ENCODE results near the gene MALSU1.
"Not testable (repeated sequence)": the region's sequence is repeated elsewhere in the genome, so short reads cannot be mapped to it uniquely, and the experiment has no call there.

The MALSU1 gene

GRCh38 chr7:23285657-23286646, 13.2 kb upstream of the MALSU1 start:
- no peak overlapping the region for H3K27ac ChIP-seq
- DNase-seq (ENCODE audit: low read depth, low spot score): no peak

- H3K27ac ChIP-seq: no peak overlapping the region
- no peak for DNase-seq (ENCODE audit: low read depth, low spot score)
Observed at GRCh38 chr7:23287612-23288011, 11.5 kb upstream of the MALSU1 start.

DNA sequence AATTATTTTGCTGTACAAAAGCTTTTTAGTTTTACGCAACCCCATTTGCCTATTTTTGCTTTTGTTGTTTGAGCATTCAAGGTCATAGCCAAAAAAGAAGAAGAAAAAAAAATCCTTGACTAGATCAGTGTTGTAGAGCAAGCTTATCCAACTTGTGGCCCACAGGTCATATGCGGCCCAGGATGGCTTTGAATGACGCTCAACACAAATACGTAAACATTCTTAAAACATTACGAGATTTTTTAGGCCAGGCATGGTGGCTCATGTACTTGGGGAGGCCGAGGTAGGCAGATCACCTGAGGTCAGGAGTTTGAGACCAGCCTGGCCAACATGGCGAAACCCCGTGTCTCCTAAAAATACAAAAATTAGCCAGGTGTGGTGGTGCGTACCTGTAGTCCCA, 8.1 kb upstream of the MALSU1 start:
- no peak overlapping the region for H3K27ac ChIP-seq
- DNase-seq (ENCODE audit: low read depth, low spot score): no peak

- no peak overlapping the region for H3K27ac ChIP-seq
- no peak for DNase-seq (ENCODE audit: low read depth, low spot score)
Observed at GRCh38 chr7:23291957-23292560, 7.1 kb upstream of the MALSU1 start.

DNA sequence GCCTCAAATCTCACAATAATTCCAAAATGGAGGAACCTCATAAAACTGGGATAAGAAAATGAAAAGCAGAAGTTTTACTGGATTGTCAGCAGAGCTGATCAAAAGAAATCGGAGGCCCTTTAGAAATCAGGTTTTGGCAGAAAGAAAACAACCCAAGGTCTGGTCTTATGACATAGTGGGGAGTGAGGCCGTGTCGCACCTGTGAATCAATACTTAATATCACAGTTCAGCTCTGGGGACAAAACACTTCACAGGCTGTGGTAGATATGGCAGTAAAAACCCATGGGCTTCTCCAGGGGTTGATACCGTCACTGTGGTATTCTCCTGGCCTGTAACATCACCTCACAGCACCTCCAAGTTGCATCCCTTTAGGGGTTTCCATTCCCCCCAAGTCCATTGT, 6.5 kb upstream of the MALSU1 start:
- H3K27ac ChIP-seq: no peak overlapping the region
- no peak for DNase-seq (ENCODE audit: low read depth, low spot score)

DNA sequence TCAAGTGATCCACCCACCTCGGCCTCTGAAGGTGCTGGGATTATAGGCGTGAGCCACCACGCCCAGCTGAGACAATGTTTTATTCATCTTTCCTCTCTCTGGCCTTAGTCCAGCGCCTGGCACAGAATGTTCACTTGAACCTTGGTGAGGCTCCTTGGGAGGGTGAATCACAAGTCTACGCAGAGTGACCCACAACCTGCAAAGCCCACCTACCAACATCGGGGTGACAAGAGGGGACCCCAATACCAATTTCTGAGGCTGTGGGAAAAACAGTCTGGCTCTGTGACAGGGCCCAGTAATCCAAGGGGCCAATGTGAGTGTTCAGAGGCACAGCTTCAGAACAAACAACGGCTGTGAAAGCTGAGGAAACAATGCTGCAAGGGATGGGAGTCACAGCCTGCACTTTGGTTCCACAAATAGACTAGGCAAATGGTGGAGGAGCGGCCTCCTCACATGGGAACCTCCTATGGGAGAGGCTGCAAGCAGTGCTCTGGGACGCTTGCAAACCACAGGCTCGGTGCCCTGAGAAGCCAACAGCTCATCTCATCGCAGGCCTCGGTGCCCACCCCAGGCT, 5.6 kb upstream of the MALSU1 start:
- peak overlapping the region; percentile 3 for H3K27ac ChIP-seq
- DNase-seq (ENCODE audit: low read depth, low spot score): no peak

- no peak for DNase-seq (ENCODE audit: low read depth, low spot score)
Observed at GRCh38 chr7:23294549-23295400, 4.4 kb upstream of the MALSU1 start.

DNA sequence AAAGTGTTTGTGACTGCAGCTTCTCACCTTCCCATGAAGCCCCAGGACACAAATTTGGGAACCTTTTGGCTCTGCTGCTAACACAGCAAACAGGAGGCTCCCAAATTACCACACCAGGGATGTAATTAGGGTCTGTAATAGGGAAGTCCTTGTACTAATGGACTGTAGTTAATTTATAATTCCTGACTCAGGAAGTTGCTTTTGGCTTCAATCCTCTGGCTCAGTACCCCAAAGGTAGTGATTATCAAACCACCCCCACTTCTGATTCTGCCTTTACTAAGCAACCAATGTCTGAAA, 3.8 kb upstream of the MALSU1 start:
- DNase-seq (ENCODE audit: low read depth, low spot score): no peak
- H3K27ac ChIP-seq: no peak overlapping the region

More at GRCh38 chr7:23294549-23295400, 4.4 kb upstream of the MALSU1 start:
- no peak overlapping the region for H3K27ac ChIP-seq

DNA sequence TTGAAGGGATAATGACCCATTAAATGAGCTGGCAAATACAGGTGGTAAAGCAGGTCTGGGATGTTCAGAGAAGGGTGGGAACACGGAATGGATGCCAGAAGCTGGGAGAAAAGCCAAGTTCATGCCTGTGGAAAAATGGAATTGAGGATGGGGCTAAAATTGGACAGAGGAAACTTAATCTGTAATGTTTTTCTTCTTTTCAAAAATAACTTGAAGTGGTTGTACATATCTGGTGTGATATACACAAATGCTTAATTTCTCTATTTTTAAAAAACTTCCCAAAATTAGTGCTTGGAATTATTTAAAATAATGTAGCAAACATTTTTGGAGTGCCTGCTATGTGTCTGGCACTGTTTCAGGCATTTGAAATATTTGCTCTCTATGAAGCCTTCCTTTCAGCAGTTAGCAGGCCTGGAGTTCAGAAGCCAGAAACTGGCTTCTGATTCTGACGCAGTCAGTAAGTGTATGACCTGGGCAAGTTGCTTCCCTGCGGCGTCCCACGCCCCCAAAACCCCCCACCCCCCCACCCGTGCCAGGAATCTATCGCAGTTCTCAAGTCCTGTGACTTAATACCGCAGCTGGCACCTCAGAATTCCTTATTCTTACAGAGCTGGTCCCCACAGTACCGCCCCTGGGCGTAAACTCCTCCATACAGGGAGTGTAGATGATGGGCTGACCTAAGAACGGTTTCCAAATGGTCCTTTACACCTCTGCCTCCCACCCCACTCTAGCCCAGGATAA, 828 bp upstream of the MALSU1 start:
- no peak for DNase-seq (ENCODE audit: low read depth, low spot score)
- peak overlapping the region; percentile 49 for H3K27ac ChIP-seq

DNA sequence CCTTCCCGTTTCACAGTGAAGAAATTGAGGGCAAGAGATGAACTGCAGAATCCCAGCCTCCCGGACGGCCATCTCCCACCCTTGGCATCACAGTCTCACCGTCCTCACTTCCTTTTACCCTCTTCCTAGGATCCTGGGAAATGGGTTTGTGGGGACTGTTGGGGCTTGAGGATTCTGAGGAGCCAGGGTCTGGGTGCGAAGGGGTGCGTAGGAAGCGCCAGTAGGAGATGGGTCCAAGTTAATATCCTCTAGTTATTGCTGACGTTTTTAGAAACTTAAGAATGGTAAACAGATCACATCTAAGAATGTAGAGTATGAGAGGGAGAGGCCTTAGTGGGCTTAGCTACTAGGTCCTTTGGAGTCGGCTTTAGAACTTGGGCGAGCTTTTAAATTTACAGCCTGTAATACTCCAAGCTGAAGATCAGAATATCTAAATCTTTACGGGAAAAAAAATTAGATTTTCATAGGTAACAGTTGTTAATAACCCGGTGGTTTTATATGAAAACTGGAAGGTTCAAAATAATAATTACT, 696 bp downstream of the MALSU1 start:
- no peak for DNase-seq (ENCODE audit: low read depth, low spot score)
- H3K27ac ChIP-seq: peak overlapping the region; percentile 49

- DNase-seq (ENCODE audit: low read depth, low spot score): no peak
- no peak overlapping the region for H3K27ac ChIP-seq
Observed at GRCh38 chr7:23306936-23307521, 7.9 kb downstream of the MALSU1 start.

DNA sequence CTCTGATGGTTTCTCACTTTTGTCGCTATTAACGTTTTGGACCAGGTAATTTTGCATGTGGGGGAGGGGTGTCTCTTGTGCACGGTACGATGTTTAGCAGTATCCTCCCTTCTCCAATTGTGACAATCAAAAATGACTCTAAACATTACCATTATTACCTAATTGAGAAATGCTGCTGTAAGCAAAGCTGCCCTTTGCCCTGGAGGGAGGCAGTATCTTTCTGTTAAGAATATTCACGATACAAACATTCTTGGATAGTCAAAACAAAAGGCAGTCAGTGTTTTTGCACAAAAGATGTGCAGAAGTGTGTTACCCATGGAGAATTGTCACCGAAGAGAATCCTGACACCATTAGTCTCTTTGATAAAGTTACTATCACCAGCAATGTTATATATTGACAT, 9.6 kb downstream of the MALSU1 start:
- no peak overlapping the region for H3K27ac ChIP-seq
- no peak for DNase-seq (ENCODE audit: low read depth, low spot score)

DNA sequence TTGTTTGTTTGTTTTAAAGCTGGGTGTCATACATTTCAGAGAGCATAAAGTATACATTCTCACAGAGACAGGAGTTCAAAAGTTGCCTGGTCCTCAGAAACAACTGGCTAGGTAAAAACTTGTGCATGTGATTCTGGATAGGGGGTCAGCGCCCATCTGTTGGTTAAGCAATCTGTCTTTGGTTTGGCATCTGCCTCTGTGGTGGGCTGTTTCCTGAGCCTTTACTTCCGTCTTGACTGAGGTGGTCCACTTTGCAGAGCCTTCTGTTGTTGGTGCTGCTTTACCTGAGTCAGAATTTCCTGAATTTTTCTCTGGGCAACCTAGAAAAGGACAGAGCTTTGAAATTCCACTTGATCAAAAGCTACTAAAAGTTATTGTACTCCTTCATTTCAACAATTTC, 13.0 kb downstream of the MALSU1 start:
- not testable (repeated sequence) for H3K27ac ChIP-seq; DNase-seq (ENCODE audit: low read depth, low spot score)

DNA sequence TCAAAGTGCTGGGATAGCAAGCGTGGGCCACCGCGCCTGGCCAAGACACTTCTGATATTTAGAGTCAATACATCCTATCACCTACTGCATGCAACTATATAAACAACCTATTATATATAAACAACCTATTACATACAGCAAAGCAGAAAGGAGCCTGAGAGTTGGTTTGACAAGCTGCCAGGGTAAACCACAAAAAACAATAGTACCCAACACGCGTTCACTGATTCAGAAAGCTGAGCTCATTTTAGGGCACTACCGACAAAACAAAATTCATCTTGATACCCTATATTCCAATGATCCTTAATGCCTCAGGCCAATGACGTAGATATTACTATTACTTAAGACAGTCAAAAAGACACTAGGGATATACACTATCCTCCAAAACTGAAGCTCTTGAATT, 16.2 kb downstream of the MALSU1 start:
- no peak overlapping the region for H3K27ac ChIP-seq
- peak; percentile 29 for DNase-seq (ENCODE audit: low read depth, low spot score)

DNA sequence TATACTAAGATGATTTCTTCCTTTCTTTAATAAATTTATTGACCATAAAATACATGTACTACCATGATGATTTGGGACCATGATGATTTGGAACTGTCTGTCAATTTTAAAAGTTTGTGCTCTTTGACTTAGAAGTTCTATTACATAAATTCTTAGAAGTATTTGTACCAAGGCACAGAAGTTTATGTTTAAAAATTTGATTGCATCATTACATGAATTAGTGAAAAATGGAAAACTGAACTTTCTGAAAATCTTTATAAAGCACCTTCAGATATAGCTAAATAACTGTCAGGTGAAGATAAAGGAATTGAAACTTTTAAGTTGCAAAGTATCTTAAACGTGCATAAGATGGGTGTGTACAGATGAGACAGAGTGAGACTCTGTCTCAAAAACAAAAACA, 32.0 kb downstream of the MALSU1 start:
- no peak overlapping the region for H3K27ac ChIP-seq
- no peak for DNase-seq (ENCODE audit: low read depth, low spot score)

GRCh38 chr7:23332193-23332592, 33.1 kb downstream of the MALSU1 start:
- no peak overlapping the region for H3K27ac ChIP-seq
- DNase-seq (ENCODE audit: low read depth, low spot score): no peak

- DNase-seq (ENCODE audit: low read depth, low spot score): no peak
Observed at GRCh38 chr7:23332910-23333612, 33.9 kb downstream of the MALSU1 start.

DNA sequence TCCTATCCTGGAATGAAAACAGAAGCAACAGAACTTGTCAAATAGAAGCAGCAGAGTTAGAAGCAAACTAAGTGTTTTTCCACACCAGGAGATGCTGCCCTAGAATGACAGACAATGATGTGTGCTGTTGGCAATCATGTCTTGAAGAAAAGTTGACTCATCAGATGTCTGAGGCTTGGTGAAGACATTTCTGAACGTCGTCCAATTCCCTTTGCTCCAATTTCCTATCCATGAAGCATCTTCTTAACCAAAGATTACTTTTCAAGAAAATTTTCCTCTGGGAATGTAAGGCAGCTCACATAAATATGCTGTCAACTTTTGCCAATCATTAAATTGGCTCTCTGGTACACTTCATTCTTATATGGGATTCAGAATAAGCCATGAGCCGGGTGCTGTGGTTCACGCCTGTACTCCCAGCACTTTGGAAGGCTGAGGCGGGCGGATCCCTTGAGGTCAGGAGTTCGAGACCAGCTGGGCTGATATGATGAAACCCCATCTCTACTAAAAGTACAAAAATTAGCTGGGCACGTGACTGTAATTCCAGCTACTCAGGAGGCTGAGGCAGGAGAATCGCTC, 34.6 kb downstream of the MALSU1 start:
- H3K27ac ChIP-seq: peak overlapping the region; percentile 63
- DNase-seq (ENCODE audit: low read depth, low spot score): peak; percentile 66

More at GRCh38 chr7:23332910-23333612, 33.9 kb downstream of the MALSU1 start:
- peak overlapping the region; percentile 63 for H3K27ac ChIP-seq
